ENCODE data around the gene EVX2.

Gene EVX2

DNA sequence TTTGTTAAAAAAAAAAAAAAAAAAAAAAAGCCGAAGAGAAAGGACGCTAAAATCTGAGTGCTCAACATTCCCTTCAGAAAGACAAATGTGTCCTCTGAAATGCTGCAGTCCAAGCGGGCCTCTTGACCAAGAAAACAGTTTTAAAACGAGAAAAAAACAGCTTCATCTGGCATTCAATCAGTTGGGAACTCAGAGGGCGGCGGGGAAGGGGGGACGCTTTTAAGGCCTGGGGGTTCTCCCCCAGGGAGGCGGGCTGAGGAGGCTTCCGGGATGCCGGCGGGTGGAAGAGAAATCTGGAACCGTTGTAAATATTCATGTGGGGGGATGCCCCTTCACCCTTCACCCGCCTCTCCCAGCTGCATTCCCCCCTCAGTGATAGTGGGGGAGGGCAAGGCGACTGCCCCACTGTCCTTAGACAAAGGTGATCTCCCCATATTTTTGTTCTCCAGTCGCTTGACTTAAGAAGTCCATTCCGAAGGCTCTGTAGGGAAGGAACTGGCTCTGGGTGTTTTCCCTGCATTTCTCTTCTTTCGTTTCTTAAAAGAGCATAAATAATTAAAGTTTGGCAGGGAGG is 20.1 kb upstream of the EVX2 start (continued):
- no peak for TF ChIP-seq MZF1 (tag by site-specific recombination; IDR thresholded peaks at IDR 0.05; ENCODE audit: borderline replicate concordance)
- TF ChIP-seq TCF7L2 (IDR thresholded peaks at IDR 0.05; ENCODE audit: borderline replicate concordance, low read depth, low read length) = no peak
- no peak for TF ChIP-seq ZNF510 (tag by site-specific recombination; IDR thresholded peaks at IDR 0.05; ENCODE audit: insufficient replicate concordance)
- TF ChIP-seq WT1 (tag by site-specific recombination; IDR thresholded peaks at IDR 0.05) = no peak
- no peak for TF ChIP-seq ZNF596 (tag by site-specific recombination; IDR thresholded peaks at IDR 0.05)
- TF ChIP-seq ZNF785 (tag by site-specific recombination; IDR thresholded peaks at IDR 0.05) = no peak
- TF ChIP-seq, protein P1, sequence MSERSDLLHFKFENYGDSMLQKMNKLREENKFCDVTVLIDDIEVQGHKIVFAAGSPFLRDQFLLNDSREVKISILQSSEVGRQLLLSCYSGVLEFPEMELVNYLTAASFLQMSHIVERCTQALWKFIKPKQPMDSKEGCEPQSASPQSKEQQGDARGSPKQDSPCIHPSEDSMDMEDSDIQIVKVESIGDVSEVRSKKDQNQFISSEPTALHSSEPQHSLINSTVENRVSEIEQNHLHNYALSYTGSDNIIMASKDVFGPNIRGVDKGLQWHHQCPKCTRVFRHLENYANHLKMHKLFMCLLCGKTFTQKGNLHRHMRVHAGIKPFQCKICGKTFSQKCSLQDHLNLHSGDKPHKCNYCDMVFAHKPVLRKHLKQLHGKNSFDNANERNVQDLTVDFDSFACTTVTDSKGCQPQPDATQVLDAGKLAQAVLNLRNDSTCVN (tag by site-specific recombination; optimal IDR thresholded peaks at IDR 0.05) = no peak
- TF ChIP-seq ZBTB1 (tag by site-specific recombination; IDR thresholded peaks at IDR 0.05) = no peak
- no peak for TF ChIP-seq SALL2 (tag by site-specific recombination; IDR thresholded peaks at IDR 0.05; ENCODE audit: borderline replicate concordance)
- no peak for TF ChIP-seq ZNF174 (tag by site-specific recombination; IDR thresholded peaks at IDR 0.05)
- TF ChIP-seq ZNF843 (tag by site-specific recombination; IDR thresholded peaks at IDR 0.05) = no peak
- TF ChIP-seq ZNF624 (tag by site-specific recombination; IDR thresholded peaks at IDR 0.05) = no peak
- no peak for TF ChIP-seq ZNF747 (tag by site-specific recombination; IDR thresholded peaks at IDR 0.05)
- peak; percentile 38 for TF ChIP-seq ZIC2 (tag by site-specific recombination; IDR thresholded peaks at IDR 0.05)
- TF ChIP-seq ZNF184 (tag by site-specific recombination; IDR thresholded peaks at IDR 0.05) = no peak
- TF ChIP-seq, protein P2, sequence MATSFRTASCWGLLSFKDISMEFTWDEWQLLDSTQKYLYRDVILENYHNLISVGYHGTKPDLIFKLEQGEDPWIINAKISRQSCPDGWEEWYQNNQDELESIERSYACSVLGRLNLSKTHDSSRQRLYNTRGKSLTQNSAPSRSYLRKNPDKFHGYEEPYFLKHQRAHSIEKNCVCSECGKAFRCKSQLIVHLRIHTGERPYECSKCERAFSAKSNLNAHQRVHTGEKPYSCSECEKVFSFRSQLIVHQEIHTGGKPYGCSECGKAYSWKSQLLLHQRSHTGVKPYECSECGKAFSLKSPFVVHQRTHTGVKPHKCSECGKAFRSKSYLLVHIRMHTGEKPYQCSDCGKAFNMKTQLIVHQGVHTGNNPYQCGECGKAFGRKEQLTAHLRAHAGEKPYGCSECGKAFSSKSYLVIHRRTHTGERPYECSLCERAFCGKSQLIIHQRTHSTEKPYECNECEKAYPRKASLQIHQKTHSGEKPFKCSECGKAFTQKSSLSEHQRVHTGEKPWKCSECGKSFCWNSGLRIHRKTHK (tag by site-specific recombination; IDR thresholded peaks at IDR 0.05) = no peak
- TF ChIP-seq GLIS1 (tag by site-specific recombination; IDR thresholded peaks at IDR 0.05) = peak; percentile 84
- TF ChIP-seq, protein P3, sequence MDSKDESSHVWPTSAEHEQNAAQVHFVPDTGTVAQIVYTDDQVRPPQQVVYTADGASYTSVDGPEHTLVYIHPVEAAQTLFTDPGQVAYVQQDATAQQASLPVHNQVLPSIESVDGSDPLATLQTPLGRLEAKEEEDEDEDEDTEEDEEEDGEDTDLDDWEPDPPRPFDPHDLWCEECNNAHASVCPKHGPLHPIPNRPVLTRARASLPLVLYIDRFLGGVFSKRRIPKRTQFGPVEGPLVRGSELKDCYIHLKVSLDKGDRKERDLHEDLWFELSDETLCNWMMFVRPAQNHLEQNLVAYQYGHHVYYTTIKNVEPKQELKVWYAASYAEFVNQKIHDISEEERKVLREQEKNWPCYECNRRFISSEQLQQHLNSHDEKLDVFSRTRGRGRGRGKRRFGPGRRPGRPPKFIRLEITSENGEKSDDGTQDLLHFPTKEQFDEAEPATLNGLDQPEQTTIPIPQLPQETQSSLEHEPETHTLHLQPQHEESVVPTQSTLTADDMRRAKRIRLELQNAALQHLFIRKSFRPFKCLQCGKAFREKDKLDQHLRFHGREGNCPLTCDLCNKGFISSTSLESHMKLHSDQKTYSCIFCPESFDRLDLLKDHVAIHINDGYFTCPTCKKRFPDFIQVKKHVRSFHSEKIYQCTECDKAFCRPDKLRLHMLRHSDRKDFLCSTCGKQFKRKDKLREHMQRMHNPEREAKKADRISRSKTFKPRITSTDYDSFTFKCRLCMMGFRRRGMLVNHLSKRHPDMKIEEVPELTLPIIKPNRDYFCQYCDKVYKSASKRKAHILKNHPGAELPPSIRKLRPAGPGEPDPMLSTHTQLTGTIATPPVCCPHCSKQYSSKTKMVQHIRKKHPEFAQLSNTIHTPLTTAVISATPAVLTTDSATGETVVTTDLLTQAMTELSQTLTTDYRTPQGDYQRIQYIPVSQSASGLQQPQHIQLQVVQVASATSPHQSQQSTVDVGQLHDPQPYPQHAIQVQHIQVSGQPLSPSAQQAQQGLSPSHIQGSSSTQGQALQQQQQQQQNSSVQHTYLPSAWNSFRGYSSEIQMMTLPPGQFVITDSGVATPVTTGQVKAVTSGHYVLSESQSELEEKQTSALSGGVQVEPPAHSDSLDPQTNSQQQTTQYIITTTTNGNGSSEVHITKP (tag by site-specific recombination; IDR thresholded peaks at IDR 0.05) = peak; percentile 23
- no peak for TF ChIP-seq ZNF354C (tag by site-specific recombination; IDR thresholded peaks at IDR 0.05; ENCODE audit: borderline replicate concordance, low read depth)
- TF ChIP-seq GLIS2 (tag by site-specific recombination; IDR thresholded peaks at IDR 0.05) = peak; percentile 57
- TF ChIP-seq ZNF791 (tag by site-specific recombination; IDR thresholded peaks at IDR 0.05) = no peak
- TF ChIP-seq, protein P4, sequence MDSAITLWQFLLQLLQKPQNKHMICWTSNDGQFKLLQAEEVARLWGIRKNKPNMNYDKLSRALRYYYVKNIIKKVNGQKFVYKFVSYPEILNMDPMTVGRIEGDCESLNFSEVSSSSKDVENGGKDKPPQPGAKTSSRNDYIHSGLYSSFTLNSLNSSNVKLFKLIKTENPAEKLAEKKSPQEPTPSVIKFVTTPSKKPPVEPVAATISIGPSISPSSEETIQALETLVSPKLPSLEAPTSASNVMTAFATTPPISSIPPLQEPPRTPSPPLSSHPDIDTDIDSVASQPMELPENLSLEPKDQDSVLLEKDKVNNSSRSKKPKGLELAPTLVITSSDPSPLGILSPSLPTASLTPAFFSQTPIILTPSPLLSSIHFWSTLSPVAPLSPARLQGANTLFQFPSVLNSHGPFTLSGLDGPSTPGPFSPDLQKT (IDR thresholded peaks at IDR 0.05; ENCODE audit: borderline replicate concordance, low read depth, low read length) = no peak
- TF ChIP-seq, protein P5, sequence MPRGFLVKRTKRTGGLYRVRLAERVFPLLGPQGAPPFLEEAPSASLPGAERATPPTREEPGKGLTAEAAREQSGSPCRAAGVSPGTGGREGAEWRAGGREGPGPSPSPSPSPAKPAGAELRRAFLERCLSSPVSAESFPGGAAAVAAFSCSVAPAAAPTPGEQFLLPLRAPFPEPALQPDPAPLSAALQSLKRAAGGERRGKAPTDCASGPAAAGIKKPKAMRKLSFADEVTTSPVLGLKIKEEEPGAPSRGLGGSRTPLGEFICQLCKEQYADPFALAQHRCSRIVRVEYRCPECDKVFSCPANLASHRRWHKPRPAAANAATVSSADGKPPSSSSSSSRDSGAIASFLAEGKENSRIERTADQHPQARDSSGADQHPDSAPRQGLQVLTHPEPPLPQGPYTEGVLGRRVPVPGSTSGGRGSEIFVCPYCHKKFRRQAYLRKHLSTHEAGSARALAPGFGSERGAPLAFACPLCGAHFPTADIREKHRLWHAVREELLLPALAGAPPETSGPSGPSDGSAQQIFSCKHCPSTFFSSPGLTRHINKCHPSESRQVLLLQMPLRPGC (tag by site-specific recombination; IDR thresholded peaks at IDR 0.05) = no peak
- no peak for TF ChIP-seq ZNF473 (tag by site-specific recombination; IDR thresholded peaks at IDR 0.05)
- no peak for TF ChIP-seq ZNF792 (tag by site-specific recombination; IDR thresholded peaks at IDR 0.05)
- no peak for TF ChIP-seq ZBTB7A (tag by site-specific recombination; IDR thresholded peaks at IDR 0.05; ENCODE audit: low read depth)
- no peak for TF ChIP-seq MEIS1 (CRISPR knock-in tag; IDR thresholded peaks at IDR 0.05; ENCODE audit: borderline replicate concordance)
- TF ChIP-seq ZNF658 (tag by site-specific recombination; IDR thresholded peaks at IDR 0.05) = no peak
- TF ChIP-seq GLI4 (tag by site-specific recombination; IDR thresholded peaks at IDR 0.05) = no peak
- TF ChIP-seq ZNF146 (tag by site-specific recombination; IDR thresholded peaks at IDR 0.05) = no peak
- TF ChIP-seq ZNF366 (tag by site-specific recombination; conservative IDR thresholded peaks at IDR 0.05) = peak; percentile 62
- TF ChIP-seq ZNF654 (tag by site-specific recombination; IDR thresholded peaks at IDR 0.05; ENCODE audit: low read depth) = no peak
- no peak for TF ChIP-seq ZNF629 (tag by site-specific recombination; IDR thresholded peaks at IDR 0.05)
- TF ChIP-seq ZNF133 (tag by site-specific recombination; IDR thresholded peaks at IDR 0.05) = no peak
